Measurements from ENCODE around the gene RHPN2.
A peak's percentile ranks its signal among the peaks of the same experiment; 100 is the strongest.

RHPN2 gene

DNA sequence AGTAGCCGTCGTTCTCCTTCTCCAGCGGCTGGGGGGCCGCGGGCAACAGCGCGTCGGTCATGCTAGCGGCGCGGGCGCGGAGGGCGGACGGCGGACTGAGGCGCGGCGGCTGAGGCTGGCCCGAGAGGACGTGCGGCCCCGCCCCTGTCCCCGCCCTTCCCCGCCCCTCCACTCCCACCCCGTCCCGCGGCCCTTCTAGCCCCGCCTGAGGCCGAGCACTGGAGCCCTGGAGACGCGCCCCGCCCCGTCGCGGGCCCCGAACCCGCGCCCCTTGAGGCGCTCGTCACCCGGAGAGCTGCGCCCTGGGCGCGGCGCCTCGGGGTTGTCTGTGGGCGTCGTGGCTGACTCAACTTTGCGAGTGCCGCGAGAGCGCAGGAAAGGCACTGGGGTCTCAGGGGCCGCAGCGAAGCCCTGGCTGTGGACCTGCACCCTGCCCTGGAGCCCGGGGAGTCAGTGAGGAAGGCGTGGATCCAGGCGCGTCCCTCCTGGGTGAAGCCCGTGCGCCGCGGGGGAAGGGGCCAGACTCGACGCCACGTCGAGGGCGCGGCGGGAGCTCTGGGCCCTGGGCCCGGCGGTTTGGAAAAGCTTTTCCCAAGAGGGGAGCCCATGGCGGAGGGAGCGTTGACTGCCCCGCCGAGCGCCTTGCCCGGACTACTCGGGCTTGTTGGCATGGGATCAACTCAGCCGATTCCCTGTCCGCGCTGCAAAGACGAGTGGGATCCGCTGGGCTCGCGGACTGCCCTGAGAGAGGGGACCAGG is at the start of gene RHPN2:
TSS of gene RHPN2 (minus strand) at position 97 of the 759 bp plus-strand sequence. CDS start at position 61, 36 bp downstream.
- no peak for TF ChIP-seq FOXM1 (IDR thresholded peaks at IDR 0.05; ENCODE audit: borderline replicate concordance, low read depth)
- TF ChIP-seq ZBTB7A (IDR thresholded peaks at IDR 0.05; ENCODE audit: low read depth): no peak; the same call in 1 of the 2 replicates
- peak; percentile 65 for TF ChIP-seq TAF1 (IDR thresholded peaks at IDR 0.05; ENCODE audit: low read depth)
- TF ChIP-seq MAX (IDR thresholded peaks at IDR 0.05): peak; percentile 50; the same call in 1 of the 2 replicates
- no peak for TF ChIP-seq EP300 (IDR thresholded peaks at IDR 0.05; ENCODE audit: borderline replicate concordance)
- 0 out of 2 replicates have a peak, but pooled peaks have one; percentile 34 for TF ChIP-seq NFIC (IDR thresholded peaks at IDR 0.05)
- TF ChIP-seq EGR1 (IDR thresholded peaks at IDR 0.05): no peak
- TF ChIP-seq RAD21 (IDR thresholded peaks at IDR 0.05; ENCODE audit: low read depth): no peak
- no peak; the same call in 1 of the 2 replicates for TF ChIP-seq YY1 (IDR thresholded peaks at IDR 0.05; ENCODE audit: low read depth)
- TF ChIP-seq, protein P1, sequence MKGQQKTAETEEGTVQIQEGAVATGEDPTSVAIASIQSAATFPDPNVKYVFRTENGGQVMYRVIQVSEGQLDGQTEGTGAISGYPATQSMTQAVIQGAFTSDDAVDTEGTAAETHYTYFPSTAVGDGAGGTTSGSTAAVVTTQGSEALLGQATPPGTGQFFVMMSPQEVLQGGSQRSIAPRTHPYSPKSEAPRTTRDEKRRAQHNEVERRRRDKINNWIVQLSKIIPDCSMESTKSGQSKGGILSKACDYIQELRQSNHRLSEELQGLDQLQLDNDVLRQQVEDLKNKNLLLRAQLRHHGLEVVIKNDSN (IDR thresholded peaks at IDR 0.05): no peak
- no peak for TF ChIP-seq REST (IDR thresholded peaks at IDR 0.05; ENCODE audit: low read depth)

- TF ChIP-seq FOXM1 (IDR thresholded peaks at IDR 0.05; ENCODE audit: borderline replicate concordance, low read depth): no peak
- TF ChIP-seq REST (IDR thresholded peaks at IDR 0.05; ENCODE audit: low read depth): no peak
- no peak for TF ChIP-seq EGR1 (IDR thresholded peaks at IDR 0.05)
- TF ChIP-seq CREB1 (IDR thresholded peaks at IDR 0.05; ENCODE audit: low read depth): no peak
- no peak for TF ChIP-seq MAX (IDR thresholded peaks at IDR 0.05)
- no peak for TF ChIP-seq EP300 (IDR thresholded peaks at IDR 0.05; ENCODE audit: borderline replicate concordance)
- TF ChIP-seq ZBTB7A (IDR thresholded peaks at IDR 0.05; ENCODE audit: low read depth): no peak
- TF ChIP-seq NFIC (IDR thresholded peaks at IDR 0.05): no peak
- TF ChIP-seq RAD21 (IDR thresholded peaks at IDR 0.05; ENCODE audit: low read depth): no peak
- no peak for TF ChIP-seq CEBPB (IDR thresholded peaks at IDR 0.05)
- TF ChIP-seq, protein P1 (IDR thresholded peaks at IDR 0.05): no peak
- TF ChIP-seq YY1 (IDR thresholded peaks at IDR 0.05; ENCODE audit: low read depth): no peak
- no peak for TF ChIP-seq TAF1 (IDR thresholded peaks at IDR 0.05; ENCODE audit: low read depth)
- TF ChIP-seq TEAD4 (IDR thresholded peaks at IDR 0.05): no peak
Observed at GRCh38 chr19:33114312-33114711, 49.6 kb upstream of the RHPN2 start.

- no peak for TF ChIP-seq RAD21 (IDR thresholded peaks at IDR 0.05; ENCODE audit: low read depth)
- no peak for TF ChIP-seq ZBTB7A (IDR thresholded peaks at IDR 0.05; ENCODE audit: low read depth)
- no peak for TF ChIP-seq TEAD4 (IDR thresholded peaks at IDR 0.05)
- TF ChIP-seq EP300 (IDR thresholded peaks at IDR 0.05; ENCODE audit: borderline replicate concordance): no peak
- TF ChIP-seq FOXM1 (IDR thresholded peaks at IDR 0.05; ENCODE audit: borderline replicate concordance, low read depth): no peak
- TF ChIP-seq YY1 (IDR thresholded peaks at IDR 0.05; ENCODE audit: low read depth): no peak
- TF ChIP-seq CREB1 (IDR thresholded peaks at IDR 0.05; ENCODE audit: low read depth): no peak
- no peak for TF ChIP-seq MAX (IDR thresholded peaks at IDR 0.05)
- no peak for TF ChIP-seq TCF12 (IDR thresholded peaks at IDR 0.05; ENCODE audit: low read depth)
- no peak for TF ChIP-seq EGR1 (IDR thresholded peaks at IDR 0.05)
- TF ChIP-seq REST (IDR thresholded peaks at IDR 0.05; ENCODE audit: low read depth): no peak
- TF ChIP-seq NFIC (IDR thresholded peaks at IDR 0.05): no peak
- TF ChIP-seq TAF1 (IDR thresholded peaks at IDR 0.05; ENCODE audit: low read depth): no peak
- TF ChIP-seq, protein P1 (IDR thresholded peaks at IDR 0.05): no peak
Observed at GRCh38 chr19:33111587-33111986, 46.9 kb upstream of the RHPN2 start.
